ENCODE results near the gene AKR7A3. TPM values are rescaled to one million over a fixed set of nuclear protein-coding genes. Genes with fewer than 3 reads are reported as not detected.
A peak's percentile ranks its signal among the peaks of the same experiment; 100 is the strongest.

AKR7A3 gene
- total RNA-seq, 5 donors from 2014 or later (not counting 1 experiment from before 2014, with no cell fraction given) = 0.82 to 2.8 (median 1.1) TPM

DNA sequence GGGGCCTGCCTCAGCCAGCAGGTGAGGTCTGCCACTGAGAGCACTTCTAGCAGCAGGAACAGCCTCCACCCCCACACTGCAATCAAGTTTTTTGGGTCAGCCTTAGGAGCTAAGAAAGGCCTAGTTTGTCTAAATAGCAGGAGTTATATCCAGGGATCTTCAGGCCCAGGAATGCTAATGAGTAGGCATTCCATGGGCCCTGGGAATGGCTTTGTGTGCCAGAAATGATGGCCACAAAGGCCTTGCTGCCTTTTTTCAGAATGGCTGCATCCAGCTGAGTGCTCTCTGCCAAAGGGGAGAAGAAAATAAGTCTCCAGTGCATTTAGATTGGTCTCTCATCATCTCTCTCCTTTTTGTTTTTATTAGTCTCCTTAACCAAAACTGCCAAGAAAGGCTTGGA is 34.2 kb downstream of the AKR7A3 start:
- H3K36me3 Mint-ChIP-seq = peaks cover 19% of the 10 kb centered on the region
- H3K36me3 ChIP-seq (ENCODE audit: control insufficient read depth in 2 of 2, extremely low read depth in 1 of 2, insufficient read depth in 1 of 2, low read length in 1 of 2) = peaks cover 19 to 38% of the 10 kb centered on the region in 2 donors

GRCh38 chr1:19251305-19252196 is 37.0 kb downstream of the AKR7A3 start, which contains the start of the genes EMC1 and MRTO4:
EMC1 (minus strand) TSS chr1:19251524; CDS start chr1:19251509, 15 bp downstream.
MRTO4 (plus strand) TSS chr1:19251805; CDS start chr1:19251836, 31 bp downstream.
- ChIA-PET CTCF (no interaction called here), POLR2A (no interaction called here)
- H3K9me3 Mint-ChIP-seq = no peaks in the 10 kb centered on the region
- ATAC-seq (replicated peaks in 1 of 4) (peak; percentile 94 to 96 (median 95)), DNase-seq (peak; percentile 73 to 93 (median 87))
- Histone ChIP-seq H3K4me3 (ENCODE audit: control insufficient read depth in 1 of 2, extremely low read depth in 1 of 2, low read length in 1 of 2) (peak within 1 kb of the TSS; percentile 70 to 73), H3K27ac (ENCODE audit: low read length) (peak within 1 kb of the TSS; percentile 90), H3K4me1 (ENCODE audit: control insufficient read depth in 1 of 2, extremely low read depth in 1 of 2, insufficient read depth in 2 of 2, low read length in 2 of 2) (peaks cover 13 to 37% of the 10 kb centered on the region in 2 experiments), H3K36me3 (ENCODE audit: control insufficient read depth in 2 of 2, extremely low read depth in 1 of 2, insufficient read depth in 1 of 2, low read length in 1 of 2) (peaks cover 10 to 21% of the 10 kb centered on the region in 2 donors), H3K27me3 (replicated peaks in 1 of 2; ENCODE audit: control insufficient read depth in 2 of 2, extremely low read depth in 1 of 2, insufficient read depth in 2 of 2, low read length in 1 of 2) (no peaks in the 10 kb centered on the region), H3K9me3 (no peaks in the 10 kb centered on the region)
- WGBS (ENCODE audit: insufficient coverage) = under 1% methylated on average over 81 of the region's 81 CpGs
- peaks cover 27 to 38% (median 37%) of the 10 kb centered on the region in 3 donors for H3K4me1 Mint-ChIP-seq
- H3K27ac Mint-ChIP-seq = peak within 1 kb of the TSS; percentile 92 to 96
- H3K27me3 Mint-ChIP-seq = no peaks in the 10 kb centered on the region
- peak within 1 kb of the TSS; percentile 93 for H3K4me3 Mint-ChIP-seq
- peaks cover 4% of the 10 kb centered on the region for H3K36me3 Mint-ChIP-seq

More for the DNA sequence above, 34.2 kb downstream of the AKR7A3 start:
- Histone ChIP-seq H3K9me3 (no peaks in the 10 kb centered on the region), H3K4me1 (ENCODE audit: control insufficient read depth in 1 of 2, extremely low read depth in 1 of 2, insufficient read depth in 2 of 2, low read length in 2 of 2) (peaks cover 13 to 35% of the 10 kb centered on the region in 2 experiments), H3K4me3 (ENCODE audit: control insufficient read depth in 1 of 2, extremely low read depth in 1 of 2, low read length in 1 of 2) (no peak overlapping the region), H3K27ac (ENCODE audit: low read length) (no peak overlapping the region), H3K27me3 (replicated peaks in 1 of 2; ENCODE audit: control insufficient read depth in 2 of 2, extremely low read depth in 1 of 2, insufficient read depth in 2 of 2, low read length in 1 of 2) (no peaks in the 10 kb centered on the region)
- peaks cover 27 to 44% (median 39%) of the 10 kb centered on the region in 3 donors for H3K4me1 Mint-ChIP-seq
- H3K9me3 Mint-ChIP-seq = no peaks in the 10 kb centered on the region
- ATAC-seq (replicated peaks in 1 of 4) (no peak), DNase-seq (no peak)
- POLR2A ChIA-PET = interaction anchor here in 1 of 2 donors (0.7 kb wide), 1 partner anchor 229 kb away, joined by 4 read pairs; no protein-coding TSS in a partner anchor
- no peak overlapping the region for H3K4me3 Mint-ChIP-seq
- no peaks in the 10 kb centered on the region for H3K27me3 Mint-ChIP-seq
- CTCF ChIA-PET = no interaction called here
- no peak overlapping the region for H3K27ac Mint-ChIP-seq

- POLR2A ChIA-PET = no interaction called here
- Histone ChIP-seq H3K4me1 (ENCODE audit: control insufficient read depth in 1 of 2, extremely low read depth in 1 of 2, insufficient read depth in 2 of 2, low read length in 2 of 2) (peaks cover 13 to 37% of the 10 kb centered on the region in 2 experiments), H3K27ac (ENCODE audit: low read length) (peak overlapping the region; percentile 90), H3K36me3 (ENCODE audit: control insufficient read depth in 2 of 2, extremely low read depth in 1 of 2, insufficient read depth in 1 of 2, low read length in 1 of 2) (peaks cover 8 to 15% of the 10 kb centered on the region in 2 donors), H3K27me3 (replicated peaks in 1 of 2; ENCODE audit: control insufficient read depth in 2 of 2, extremely low read depth in 1 of 2, insufficient read depth in 2 of 2, low read length in 1 of 2) (no peaks in the 10 kb centered on the region), H3K4me3 (ENCODE audit: control insufficient read depth in 1 of 2, extremely low read depth in 1 of 2, low read length in 1 of 2) (peak overlapping the region; percentile 70 to 73), H3K9me3 (no peaks in the 10 kb centered on the region)
- DNase-seq (peak in 2 of 35 experiments; percentile 5 to 20), ATAC-seq (replicated peaks in 1 of 4) (no peak)
- peaks cover 4% of the 10 kb centered on the region for H3K36me3 Mint-ChIP-seq
- H3K27me3 Mint-ChIP-seq = no peaks in the 10 kb centered on the region
- CTCF ChIA-PET = no interaction called here
- peak overlapping the region; percentile 93 for H3K4me3 Mint-ChIP-seq
- no peaks in the 10 kb centered on the region for H3K9me3 Mint-ChIP-seq
- WGBS (ENCODE audit: insufficient coverage) = 6% methylated on average over 11 of the region's 14 CpGs
- H3K4me1 Mint-ChIP-seq = peaks cover 27 to 38% (median 37%) of the 10 kb centered on the region in 3 donors
- H3K27ac Mint-ChIP-seq = peak overlapping the region; percentile 92 to 96
Measured at GRCh38 chr1:19250629-19251304, 37.8 kb downstream of the AKR7A3 start.

- ChIA-PET POLR2A (no interaction called here), CTCF (interaction anchor here in 1 of 2 donors (0.7 to 2.1 kb wide), 4 partner anchors 61 to 410 kb away, joined by 3 to 11 read pairs (median 6); no protein-coding TSS in a partner anchor)
- H3K4me3 ChIP-seq (ENCODE audit: control insufficient read depth in 1 of 2, extremely low read depth in 1 of 2, low read length in 1 of 2) = no peak overlapping the region
- Mint-ChIP-seq H3K4me3 (no peak overlapping the region), H3K4me1 (peaks cover 0 to 2% (median 0%) of the 10 kb centered on the region in 3 donors), H3K27me3 (no peaks in the 10 kb centered on the region), H3K36me3 (peaks cover 52% of the 10 kb centered on the region), H3K27ac (no peak overlapping the region), H3K9me3 (no peaks in the 10 kb centered on the region)
- H3K36me3 ChIP-seq (ENCODE audit: control insufficient read depth in 2 of 2, extremely low read depth in 1 of 2, insufficient read depth in 1 of 2, low read length in 1 of 2) = peaks cover 37 to 81% of the 10 kb centered on the region in 2 donors
- DNase-seq = peak; percentile 24 to 78 (median 59)
- 100% methylated on average over 1 of the region's 7 CpGs for WGBS (ENCODE audit: insufficient coverage)
- H3K27me3 ChIP-seq (replicated peaks in 1 of 2; ENCODE audit: control insufficient read depth in 2 of 2, extremely low read depth in 1 of 2, insufficient read depth in 2 of 2, low read length in 1 of 2) = no peaks in the 10 kb centered on the region
- peak; percentile 84 to 91 (median 86) for ATAC-seq (replicated peaks in 1 of 4)
- H3K9me3 ChIP-seq = no peaks in the 10 kb centered on the region
- H3K27ac ChIP-seq (ENCODE audit: low read length) = no peak overlapping the region
- H3K4me1 ChIP-seq (ENCODE audit: control insufficient read depth in 1 of 2, extremely low read depth in 1 of 2, insufficient read depth in 2 of 2, low read length in 2 of 2) = peaks cover 0 to 3% of the 10 kb centered on the region in 2 experiments
Measured at GRCh38 chr1:19240673-19241538, 47.7 kb downstream of the AKR7A3 start.

GRCh38 chr1:19239876-19240275 is 48.7 kb downstream of the AKR7A3 start:
- Mint-ChIP-seq H3K4me1 (peaks cover 0 to under 1% (median 0%) of the 10 kb centered on the region in 3 donors), H3K9me3 (no peaks in the 10 kb centered on the region), H3K27ac (no peak overlapping the region), H3K36me3 (peaks cover 52% of the 10 kb centered on the region), H3K27me3 (no peaks in the 10 kb centered on the region), H3K4me3 (no peak overlapping the region)
- H3K27me3 ChIP-seq (replicated peaks in 1 of 2; ENCODE audit: control insufficient read depth in 2 of 2, extremely low read depth in 1 of 2, insufficient read depth in 2 of 2, low read length in 1 of 2) = no peaks in the 10 kb centered on the region
- H3K27ac ChIP-seq (ENCODE audit: low read length) = no peak overlapping the region
- ChIA-PET POLR2A (no interaction called here), CTCF (interaction anchor here in 1 of 2 donors (0.7 to 2.1 kb wide), 2 partner anchors 27 to 356 kb away, joined by 3 to 7 read pairs; no protein-coding TSS in a partner anchor)
- H3K4me3 ChIP-seq (ENCODE audit: control insufficient read depth in 1 of 2, extremely low read depth in 1 of 2, low read length in 1 of 2) = no peak overlapping the region
- peaks cover 0 to 3% of the 10 kb centered on the region in 2 experiments for H3K4me1 ChIP-seq (ENCODE audit: control insufficient read depth in 1 of 2, extremely low read depth in 1 of 2, insufficient read depth in 2 of 2, low read length in 2 of 2)
- 97% methylated on average over 4 of the region's 7 CpGs for WGBS (ENCODE audit: insufficient coverage)
- no peaks in the 10 kb centered on the region for H3K9me3 ChIP-seq
- peaks cover 41 to 85% of the 10 kb centered on the region in 2 donors for H3K36me3 ChIP-seq (ENCODE audit: control insufficient read depth in 2 of 2, extremely low read depth in 1 of 2, insufficient read depth in 1 of 2, low read length in 1 of 2)
- DNase-seq (no peak), ATAC-seq (replicated peaks in 1 of 4) (no peak)
